CD4-positive, alpha-beta T cell treated with Interleukin-6 for 4 hours (primary cell): Measurements from ENCODE around the gene CLSTN1.
A peak's percentile ranks its signal among the peaks of the same experiment; 100 is the strongest.

Experiments
- DNase-seq: peaks from one replicate; pipeline ENCODE4 v3.0.0-alpha.2; 2020; ENCODE audit warnings: mixed read lengths

Gene CLSTN1

GRCh38 chr1:9710037-9710436 is 113.7 kb downstream of the CLSTN1 start:
- DNase-seq: no peak

- DNase-seq: no peak
These were observed 117.6 kb downstream of the CLSTN1 start for GRCh38 chr1:9706178-9706577.

GRCh38 chr1:9705337-9706093 is 118.2 kb downstream of the CLSTN1 start:
- DNase-seq: no peak

GRCh38 chr1:9703681-9704080 is 120.1 kb downstream of the CLSTN1 start:
- no peak for DNase-seq

- DNase-seq: no peak
These were observed 120.6 kb downstream of the CLSTN1 start for GRCh38 chr1:9703165-9703509.

- no peak for DNase-seq
These were observed 122.1 kb downstream of the CLSTN1 start for GRCh38 chr1:9701665-9702064.

GRCh38 chr1:9700340-9700739 is 123.4 kb downstream of the CLSTN1 start:
- DNase-seq: no peak

- no peak for DNase-seq
These were observed 124.4 kb downstream of the CLSTN1 start for GRCh38 chr1:9699361-9699760.

GRCh38 chr1:9696793-9697192 is 127.0 kb downstream of the CLSTN1 start:
- DNase-seq: no peak

- DNase-seq: no peak
These were observed 132.1 kb downstream of the CLSTN1 start for GRCh38 chr1:9691691-9692090.

GRCh38 chr1:9691108-9691445 is 132.7 kb downstream of the CLSTN1 start:
- no peak for DNase-seq

GRCh38 chr1:9690440-9691107 is 133.2 kb downstream of the CLSTN1 start:
- DNase-seq: no peak

GRCh38 chr1:9689971-9690381 is 133.8 kb downstream of the CLSTN1 start:
- DNase-seq: peak; percentile 39

GRCh38 chr1:9689011-9689706 is 134.6 kb downstream of the CLSTN1 start:
- peak; percentile 90 for DNase-seq

- no peak for DNase-seq
These were observed 135.2 kb downstream of the CLSTN1 start for GRCh38 chr1:9688599-9688998.

GRCh38 chr1:9687874-9688582 is 135.7 kb downstream of the CLSTN1 start:
- DNase-seq: no peak

- DNase-seq: peak; percentile 83
These were observed 136.5 kb downstream of the CLSTN1 start for GRCh38 chr1:9687120-9687873.

GRCh38 chr1:9684801-9685200 is 139.0 kb downstream of the CLSTN1 start:
- no peak for DNase-seq

GRCh38 chr1:9680828-9681227 is 142.9 kb downstream of the CLSTN1 start:
- DNase-seq: no peak

GRCh38 chr1:9680091-9680490 is 143.7 kb downstream of the CLSTN1 start:
- DNase-seq: no peak
